ENCODE measurements around the gene KRTAP25-1. TPM values are rescaled to one million over a fixed set of nuclear protein-coding genes. Genes with fewer than 3 reads are reported as not detected.

The KRTAP25-1 gene
- total RNA-seq, 1 experiment from 2014 or later = not detected

DNA sequence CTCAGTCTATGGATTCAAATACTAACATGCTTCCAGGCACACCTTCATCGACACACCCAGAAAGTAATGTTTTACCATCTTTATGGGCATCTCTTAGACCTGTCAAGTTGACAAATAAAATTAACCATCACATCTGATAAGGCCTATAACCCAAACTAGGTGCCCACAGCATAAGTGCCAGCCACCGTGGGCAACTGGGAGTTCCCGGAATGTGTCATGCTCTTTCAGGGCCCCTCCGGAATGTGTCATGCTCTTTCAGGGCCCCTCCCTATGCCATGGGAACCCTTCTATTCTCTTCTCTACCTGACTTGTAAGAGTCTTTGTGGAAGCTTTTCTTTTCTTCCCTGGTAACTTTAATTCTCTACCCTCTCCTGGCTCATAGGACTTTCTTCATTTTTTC is 33.2 kb downstream of the KRTAP25-1 start:
- Histone ChIP-seq H4K5ac (ENCODE audit: insufficient read length, low read depth, low read length) (no peak overlapping the region), H2BK20ac (ENCODE audit: low read depth, low read length, poor library complexity, severe bottlenecking) (no peak overlapping the region), H3K79me2 (ENCODE audit: insufficient read depth, low read length) (no peaks in the 10 kb centered on the region), H2BK12ac (ENCODE audit: insufficient read length, low read depth, low read length) (no peak overlapping the region), H3K18ac (ENCODE audit: insufficient read length, low read depth, low read length) (no peak overlapping the region), H3K23me2 (ENCODE audit: insufficient read length, low read depth, low read length, poor library complexity, severe bottlenecking) (no peaks in the 10 kb centered on the region), H2BK5ac (ENCODE audit: insufficient read length, low read length) (no peak overlapping the region), H3K9ac (ENCODE audit: extremely low read depth, insufficient read length, low read length) (no peak overlapping the region), H3K4me1 (ENCODE audit: insufficient read depth, low read length) (no peaks in the 10 kb centered on the region), H3K14ac (ENCODE audit: insufficient read depth, low read length) (no peak overlapping the region), H3K4ac (ENCODE audit: low read depth, low read length) (no peak overlapping the region), H3T11ph (ENCODE audit: low read length) (no peak overlapping the region), H3K56ac (ENCODE audit: insufficient read length, low read depth, low read length) (no peak overlapping the region), H2BK15ac (ENCODE audit: low read depth, low read length) (no peak overlapping the region), H3K23ac (ENCODE audit: insufficient read length, low read depth, low read length) (no peak overlapping the region), H2BK120ac (ENCODE audit: low read depth, low read length, poor library complexity, severe bottlenecking) (no peak overlapping the region), H3K9me3 (ENCODE audit: control insufficient read depth, low read depth, low read length) (no peaks in the 10 kb centered on the region), H4K8ac (replicated peaks; ENCODE audit: insufficient read length, low read depth, low read length) (no peak overlapping the region), H4K91ac (ENCODE audit: insufficient read length, low read depth, low read length) (no peak overlapping the region), H3K4me2 (ENCODE audit: insufficient read depth, insufficient read length, low read length) (no peak overlapping the region), H2AFZ (ENCODE audit: low read length) (no peak overlapping the region), H3K79me1 (ENCODE audit: insufficient read depth, low read depth, low read length, poor library complexity, severe bottlenecking) (no peaks in the 10 kb centered on the region), H3K27ac (ENCODE audit: insufficient read length, low read depth, low read length) (no peak overlapping the region), H4K20me1 (ENCODE audit: control insufficient read depth, insufficient read depth, insufficient read length) (no peaks in the 10 kb centered on the region), H3K27me3 (ENCODE audit: insufficient read depth, low read length) (no peaks in the 10 kb centered on the region), H2AK5ac (ENCODE audit: insufficient read length, low read length) (no peak overlapping the region)
- peaks cover 2 to 3% of the 10 kb centered on the region in 2 experiments; a peak in 3 of 4 replicates for H3K4me1 Mint-ChIP-seq
- H3K36me3 Mint-ChIP-seq (ENCODE audit: insufficient read depth in 1 of 3, low read depth in 3 of 3) = no peaks in the 10 kb centered on the region
- DNase-seq = no peak
- no peak overlapping the region for H3K27ac Mint-ChIP-seq
- no peaks in the 10 kb centered on the region for H3K27me3 Mint-ChIP-seq (ENCODE audit: low read depth)
- WGBS (ENCODE audit: extremely low coverage, insufficient read length, low lambda C conversion rate) = no CpG with 5 or more reads among the region's 4 CpGs
- H3K4me3 Mint-ChIP-seq = no peak overlapping the region
- no peaks in the 10 kb centered on the region for H3K9me3 Mint-ChIP-seq
- TF ChIP-seq CTCF (conservative IDR thresholded peaks at IDR 0.05) = no peak

Measured in H9 (cell line).